WTC11 (cell line): ENCODE data around the gene SELL. TPM values are rescaled to one million over a fixed set of nuclear protein-coding genes. Genes with fewer than 3 reads are reported as not detected.

ENCODE experiments used
- ATAC-seq: fragments of 200-7000 bp; cut with Tn5 transposase; 2 replicates; pipeline ENCODE4 v1.10.0; 2021; ENCODE audit warnings: mild to moderate bottlenecking, moderate library complexity
- CTCF ChIA-PET: fragments of 300-600 bp; sonication (Branson Sonifier 250); formaldehyde crosslinking; loops from one replicate; lab custom pipeline; 2021; ENCODE audit warnings: antibody characterized with exemption; lab: Charles Lee
- POLR2A ChIA-PET: fragments of 350-600 bp; sonication (Branson Sonifier 250); formaldehyde crosslinking; loops from one replicate; lab custom pipeline; 2021; ENCODE audit warnings: antibody characterized with exemption; lab: Charles Lee
- DNase-seq: peaks from one replicate; pipeline ENCODE4 v3.0.0; 2021; ENCODE audit warnings: low spot score
- H3K27ac Mint-ChIP-seq: 2 replicates; pipeline ENCODE4 v1.8.0; 2021; ENCODE audit warnings: mixed read lengths
- H3K27me3 Mint-ChIP-seq: 2 replicates; pipeline ENCODE4 v1.8.0; 2021; ENCODE audit warnings: low read depth, mild to moderate bottlenecking, moderate library complexity, mixed read lengths
- H3K36me3 Mint-ChIP-seq: 2 replicates; pipeline ENCODE4 v1.8.0; 2021; ENCODE audit warnings: mixed read lengths
- H3K4me1 Mint-ChIP-seq: 2 replicates; pipeline ENCODE4 v1.8.0; 2022; ENCODE audit warnings: mixed read lengths
- H3K4me3 Mint-ChIP-seq: 2 replicates; pipeline ENCODE4 v1.8.0; 2021; ENCODE audit warnings: mild to moderate bottlenecking, moderate library complexity, mixed read lengths
- H3K9me3 Mint-ChIP-seq: 2 replicates; pipeline ENCODE4 v1.8.0; 2021; ENCODE audit warnings: mixed read lengths
- CREM ChIP-seq: sonication (generic); formaldehyde crosslinking; IDR thresholded peaks from 2 replicates; pipeline ENCODE4 v1.8.1; 2022; ENCODE audit warnings: mild to moderate bottlenecking, missing genetic modification reagents, moderate library complexity
- ELF4 ChIP-seq: sonication (generic); formaldehyde crosslinking; IDR thresholded peaks from 2 replicates; pipeline ENCODE4 v1.8.1; 2022; ENCODE audit warnings: low read depth, mild to moderate bottlenecking, moderate library complexity, missing genetic modification reagents
- EMX1 ChIP-seq: fragments of 250-450 bp; sonication (Bioruptor Pico); IDR thresholded peaks from 2 replicates; pipeline ENCODE4 v1.8.0; 2021; ENCODE audit warnings: mild to moderate bottlenecking
- ESRRA ChIP-seq: sonication (generic); formaldehyde crosslinking; IDR thresholded peaks from 2 replicates; pipeline ENCODE4 v1.8.1; 2022; ENCODE audit warnings: mild to moderate bottlenecking, missing genetic modification reagents, borderline replicate concordance
- ETV6 ChIP-seq: sonication (generic); formaldehyde crosslinking; IDR thresholded peaks from 2 replicates; pipeline ENCODE4 v1.8.1; 2022; ENCODE audit warnings: mild to moderate bottlenecking, missing genetic modification reagents
- FOXJ3 ChIP-seq: sonication (generic); formaldehyde crosslinking; IDR thresholded peaks from 2 replicates; pipeline ENCODE4 v1.9.0; 2021; ENCODE audit warnings: missing genetic modification reagents, mild to moderate bottlenecking, borderline replicate concordance
- JUN ChIP-seq: sonication (generic); formaldehyde crosslinking; IDR thresholded peaks from 2 replicates; pipeline ENCODE4 v1.8.0; 2023; ENCODE audit warnings: mild to moderate bottlenecking, missing genetic modification reagents
- MXD4 ChIP-seq: fragments of 250-450 bp; sonication (Bioruptor Pico); IDR thresholded peaks from 2 replicates; pipeline ENCODE4 v1.8.0; 2021; ENCODE audit warnings: mild to moderate bottlenecking, moderate library complexity, borderline replicate concordance
- NFYB ChIP-seq: sonication (generic); formaldehyde crosslinking; conservative IDR thresholded peaks from 2 replicates; pipeline ENCODE4 v1.8.0; 2022; ENCODE audit warnings: low read depth, missing genetic modification reagents
- NR3C1 ChIP-seq: sonication (generic); formaldehyde crosslinking; conservative IDR thresholded peaks from 2 replicates; pipeline ENCODE4 v1.8.1; 2023; ENCODE audit warnings: low read depth, mild to moderate bottlenecking, missing genetic modification reagents
- SMAD3 ChIP-seq: sonication (generic); formaldehyde crosslinking; IDR thresholded peaks from 2 replicates; pipeline ENCODE4 v1.8.0; 2022; ENCODE audit warnings: missing genetic modification reagents, mild to moderate bottlenecking, borderline replicate concordance
- SOX15 ChIP-seq: fragments of 250-450 bp; sonication (Bioruptor Pico); IDR thresholded peaks from 2 replicates; pipeline ENCODE4 v1.9.0; 2021; ENCODE audit warnings: mild to moderate bottlenecking
- TCF7 ChIP-seq: sonication (generic); formaldehyde crosslinking; IDR thresholded peaks from 2 replicates; pipeline ENCODE4 v1.8.0; 2022; ENCODE audit warnings: mild to moderate bottlenecking, low read depth, missing genetic modification reagents, moderate library complexity
- TEAD4 ChIP-seq: sonication (generic); formaldehyde crosslinking; IDR thresholded peaks from 2 replicates; pipeline ENCODE4 v1.8.0; 2022; ENCODE audit warnings: mild to moderate bottlenecking, missing genetic modification reagents
- TP53 ChIP-seq: sonication (generic); formaldehyde crosslinking; IDR thresholded peaks from 2 replicates; pipeline ENCODE4 v1.8.1; 2023; ENCODE audit warnings: mild to moderate bottlenecking, missing genetic modification reagents
- ZNF121 ChIP-seq: sonication (generic); formaldehyde crosslinking; IDR thresholded peaks from 2 replicates; pipeline ENCODE4 v1.8.0; 2023; ENCODE audit warnings: missing genetic modification reagents
- ZNF219 ChIP-seq: sonication (generic); formaldehyde crosslinking; IDR thresholded peaks from 2 replicates; pipeline ENCODE4 v1.8.0; 2023; ENCODE audit warnings: missing genetic modification reagents, mild to moderate bottlenecking, borderline replicate concordance
- ZNF416 ChIP-seq: fragments of 250-450 bp; sonication (Bioruptor Pico); IDR thresholded peaks from 2 replicates; pipeline ENCODE4 v1.9.0; 2021; ENCODE audit warnings: mild to moderate bottlenecking, inconsistent platforms
- total RNA-seq: library from RNA; stranded (reverse); gene quantifications from 3 replicates; pipeline ENCODE4 v1.2.3, GENCODE V29; 2021
- TF ChIP-seq, protein P1 (sequence below): fragments of 250-450 bp; sonication (Bioruptor Pico); IDR thresholded peaks from 2 replicates; pipeline ENCODE4 v2.1.2; 2022; ENCODE audit warnings: mild to moderate bottlenecking, moderate library complexity
- TF ChIP-seq, protein P2 (sequence below): sonication (generic); formaldehyde crosslinking; conservative IDR thresholded peaks from 2 replicates; pipeline ENCODE4 v1.8.1; 2022; ENCODE audit warnings: mild to moderate bottlenecking, missing genetic modification reagents
- TF ChIP-seq, protein P3 (sequence below): sonication (generic); formaldehyde crosslinking; IDR thresholded peaks from 2 replicates; pipeline ENCODE4 v1.8.0; 2022; ENCODE audit warnings: mild to moderate bottlenecking, missing genetic modification reagents
- TF ChIP-seq, protein P4 (sequence below): sonication (generic); formaldehyde crosslinking; IDR thresholded peaks from 2 replicates; pipeline ENCODE4 v1.8.1; 2022; ENCODE audit warnings: low read depth, mild to moderate bottlenecking, moderate library complexity, missing genetic modification reagents, borderline replicate concordance
- TF ChIP-seq, protein P5 (sequence below): sonication (generic); formaldehyde crosslinking; IDR thresholded peaks from 2 replicates; pipeline ENCODE4 v1.8.0; 2022; ENCODE audit warnings: mild to moderate bottlenecking, missing genetic modification reagents

The SELL gene
- total RNA-seq, 1 experiment from 2014 or later: 0.26 TPM

DNA sequence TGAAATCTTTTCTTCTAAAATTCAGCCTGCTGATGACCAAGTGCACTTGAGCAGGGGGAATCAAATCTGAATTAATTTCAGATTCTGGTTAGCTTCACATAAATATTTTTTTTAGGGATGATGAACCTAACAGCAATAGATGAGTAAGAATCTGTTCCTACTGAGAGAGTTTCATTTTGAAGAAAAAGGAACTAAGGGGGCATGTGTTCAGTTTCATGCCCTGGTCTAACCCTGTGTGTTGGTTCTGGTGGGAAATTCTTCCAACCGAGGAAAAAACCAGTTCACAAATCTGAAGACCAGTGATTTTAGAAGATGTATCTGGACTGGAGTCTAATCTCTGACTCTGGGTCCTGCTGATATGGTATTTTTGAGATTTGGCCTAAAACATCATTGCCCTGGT is 13.7 kb downstream of the SELL start (continued):
- no peak for TF ChIP-seq TEAD4 (CRISPR knock-in tag)
- TF ChIP-seq ZNF416 (CRISPR knock-in tag): no peak
- TF ChIP-seq FOXJ3 (CRISPR knock-in tag): no peak
- TF ChIP-seq NR3C1 (CRISPR knock-in tag): no peak
- TF ChIP-seq, protein P1, sequence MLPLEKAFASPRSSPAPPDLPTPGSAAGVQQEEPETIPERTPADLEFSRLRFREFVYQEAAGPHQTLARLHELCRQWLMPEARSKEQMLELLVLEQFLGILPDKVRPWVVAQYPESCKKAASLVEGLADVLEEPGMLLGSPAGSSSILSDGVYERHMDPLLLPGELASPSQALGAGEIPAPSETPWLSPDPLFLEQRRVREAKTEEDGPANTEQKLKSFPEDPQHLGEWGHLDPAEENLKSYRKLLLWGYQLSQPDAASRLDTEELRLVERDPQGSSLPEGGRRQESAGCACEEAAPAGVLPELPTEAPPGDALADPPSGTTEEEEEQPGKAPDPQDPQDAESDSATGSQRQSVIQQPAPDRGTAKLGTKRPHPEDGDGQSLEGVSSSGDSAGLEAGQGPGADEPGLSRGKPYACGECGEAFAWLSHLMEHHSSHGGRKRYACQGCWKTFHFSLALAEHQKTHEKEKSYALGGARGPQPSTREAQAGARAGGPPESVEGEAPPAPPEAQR (CRISPR knock-in tag): no peak
- TF ChIP-seq ESRRA (CRISPR knock-in tag): no peak
- TF ChIP-seq TCF7 (CRISPR knock-in tag): no peak
- TF ChIP-seq ETV6 (CRISPR knock-in tag): no peak
- no peak for TF ChIP-seq ZNF121 (CRISPR knock-in tag)
- TF ChIP-seq, protein P2, sequence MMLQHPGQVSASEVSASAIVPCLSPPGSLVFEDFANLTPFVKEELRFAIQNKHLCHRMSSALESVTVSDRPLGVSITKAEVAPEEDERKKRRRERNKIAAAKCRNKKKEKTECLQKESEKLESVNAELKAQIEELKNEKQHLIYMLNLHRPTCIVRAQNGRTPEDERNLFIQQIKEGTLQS (CRISPR knock-in tag): no peak
- no peak for TF ChIP-seq SOX15 (CRISPR knock-in tag)
- TF ChIP-seq, protein P3, sequence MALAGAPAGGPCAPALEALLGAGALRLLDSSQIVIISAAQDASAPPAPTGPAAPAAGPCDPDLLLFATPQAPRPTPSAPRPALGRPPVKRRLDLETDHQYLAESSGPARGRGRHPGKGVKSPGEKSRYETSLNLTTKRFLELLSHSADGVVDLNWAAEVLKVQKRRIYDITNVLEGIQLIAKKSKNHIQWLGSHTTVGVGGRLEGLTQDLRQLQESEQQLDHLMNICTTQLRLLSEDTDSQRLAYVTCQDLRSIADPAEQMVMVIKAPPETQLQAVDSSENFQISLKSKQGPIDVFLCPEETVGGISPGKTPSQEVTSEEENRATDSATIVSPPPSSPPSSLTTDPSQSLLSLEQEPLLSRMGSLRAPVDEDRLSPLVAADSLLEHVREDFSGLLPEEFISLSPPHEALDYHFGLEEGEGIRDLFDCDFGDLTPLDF (CRISPR knock-in tag): no peak

DNA sequence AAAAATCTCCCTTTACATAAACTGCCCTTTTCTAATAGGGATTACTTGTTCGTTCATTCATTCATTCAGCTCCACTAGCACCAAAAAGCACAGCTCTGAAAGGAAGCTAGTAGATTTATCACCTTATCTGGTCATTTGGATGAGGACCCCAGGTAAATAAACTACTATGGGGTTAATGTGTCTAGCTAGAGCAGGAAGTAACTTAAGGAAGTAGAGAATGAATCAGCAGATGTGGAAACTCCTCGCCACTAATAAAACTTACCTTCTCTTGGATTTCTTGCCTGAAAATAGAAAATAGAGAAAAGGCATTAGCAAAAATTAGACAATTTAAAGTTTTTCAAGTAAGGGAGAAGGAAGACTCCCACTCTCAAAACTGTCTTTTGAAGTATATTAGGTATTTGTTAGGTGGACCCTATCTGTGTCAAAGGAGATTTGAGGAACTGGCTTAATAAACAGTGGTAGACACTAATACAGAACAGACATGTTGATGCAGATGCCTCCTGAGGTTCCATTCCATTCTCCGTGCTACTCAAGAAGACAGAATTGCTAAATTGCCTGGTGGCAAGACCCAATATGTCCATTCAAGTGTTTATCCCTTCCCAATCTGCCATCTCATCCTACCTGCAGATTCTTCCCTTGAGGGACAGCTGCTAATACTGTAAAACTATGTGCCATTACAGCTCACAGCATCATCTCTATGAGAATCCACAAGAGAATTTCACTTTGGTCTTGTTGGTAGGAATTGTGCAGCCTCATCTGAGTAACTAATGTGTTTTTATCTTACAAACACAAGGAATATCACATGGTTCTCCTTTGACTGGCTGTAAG is 14.9 kb downstream of the SELL start:
- H3K27ac Mint-ChIP-seq: no peak overlapping the region
- no peaks in the 10 kb centered on the region for H3K36me3 Mint-ChIP-seq
- DNase-seq: no peak
- ATAC-seq: no peak
- H3K27me3 Mint-ChIP-seq: peaks cover 13% of the 10 kb centered on the region
- H3K9me3 Mint-ChIP-seq: no peaks in the 10 kb centered on the region
- CTCF ChIA-PET: interaction anchor here (2.2 kb wide), 1 partner anchor 16 kb away, joined by 6 read pairs; no protein-coding TSS in a partner anchor
- no peak for TF ChIP-seq MXD4
- TF ChIP-seq SMAD3 (CRISPR knock-in tag): no peak
- TF ChIP-seq, protein P4, sequence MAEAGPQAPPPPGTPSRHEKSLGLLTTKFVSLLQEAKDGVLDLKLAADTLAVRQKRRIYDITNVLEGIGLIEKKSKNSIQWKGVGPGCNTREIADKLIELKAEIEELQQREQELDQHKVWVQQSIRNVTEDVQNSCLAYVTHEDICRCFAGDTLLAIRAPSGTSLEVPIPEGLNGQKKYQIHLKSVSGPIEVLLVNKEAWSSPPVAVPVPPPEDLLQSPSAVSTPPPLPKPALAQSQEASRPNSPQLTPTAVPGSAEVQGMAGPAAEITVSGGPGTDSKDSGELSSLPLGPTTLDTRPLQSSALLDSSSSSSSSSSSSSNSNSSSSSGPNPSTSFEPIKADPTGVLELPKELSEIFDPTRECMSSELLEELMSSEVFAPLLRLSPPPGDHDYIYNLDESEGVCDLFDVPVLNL (CRISPR knock-in tag): no peak
- TF ChIP-seq ZNF219 (CRISPR knock-in tag): no peak
- H3K4me1 Mint-ChIP-seq: peaks cover 3% of the 10 kb centered on the region
- no peak overlapping the region for H3K4me3 Mint-ChIP-seq
- POLR2A ChIA-PET: no interaction called here

DNA sequence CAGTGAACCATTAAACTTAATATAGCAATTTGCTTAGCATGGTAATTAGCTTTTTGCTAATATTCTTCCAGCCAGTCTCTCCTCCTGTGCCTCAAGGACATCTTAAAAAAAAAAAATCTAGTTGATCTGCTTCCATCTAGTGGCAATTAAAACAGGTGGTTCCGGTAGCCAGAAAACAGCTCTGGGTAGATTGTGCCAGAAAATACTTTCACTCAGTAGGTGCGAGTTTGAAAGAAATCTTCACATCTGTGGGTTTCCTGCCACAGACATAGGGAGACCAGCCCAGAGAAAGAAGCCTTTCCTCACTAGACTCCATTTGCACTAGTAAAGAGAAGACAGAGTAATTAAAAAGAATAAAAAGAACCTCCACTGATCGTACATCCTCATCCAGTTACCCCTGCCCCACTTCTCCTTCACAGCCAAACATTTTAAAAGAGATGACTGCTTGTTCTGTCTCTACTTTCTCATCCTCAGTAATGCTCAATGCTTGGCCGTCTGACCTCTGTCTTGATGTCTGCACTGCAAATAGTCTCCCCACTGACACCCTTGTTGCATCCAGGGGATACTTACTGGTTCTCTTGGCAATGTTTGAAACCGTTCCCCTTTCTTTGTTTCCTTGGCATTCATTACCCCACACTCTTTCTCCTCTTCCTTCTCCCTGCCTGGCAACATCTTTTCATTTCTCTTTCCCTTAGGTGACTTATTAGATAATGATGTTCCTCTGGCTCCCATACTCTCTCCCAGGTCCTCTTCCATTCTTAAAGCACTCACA is 16.9 kb downstream of the SELL start:
- H3K36me3 Mint-ChIP-seq: no peaks in the 10 kb centered on the region
- peaks cover 23% of the 10 kb centered on the region for H3K4me1 Mint-ChIP-seq
- TF ChIP-seq ELF4: no peak
- TF ChIP-seq JUN (CRISPR knock-in tag): no peak
- TF ChIP-seq TP53 (CRISPR knock-in tag): no peak
- TF ChIP-seq CREM (CRISPR knock-in tag): no peak
- no peak for TF ChIP-seq ZNF416 (CRISPR knock-in tag)
- TF ChIP-seq ZNF219 (CRISPR knock-in tag): no peak
- TF ChIP-seq, protein P2 (CRISPR knock-in tag): no peak
- TF ChIP-seq, protein P5, sequence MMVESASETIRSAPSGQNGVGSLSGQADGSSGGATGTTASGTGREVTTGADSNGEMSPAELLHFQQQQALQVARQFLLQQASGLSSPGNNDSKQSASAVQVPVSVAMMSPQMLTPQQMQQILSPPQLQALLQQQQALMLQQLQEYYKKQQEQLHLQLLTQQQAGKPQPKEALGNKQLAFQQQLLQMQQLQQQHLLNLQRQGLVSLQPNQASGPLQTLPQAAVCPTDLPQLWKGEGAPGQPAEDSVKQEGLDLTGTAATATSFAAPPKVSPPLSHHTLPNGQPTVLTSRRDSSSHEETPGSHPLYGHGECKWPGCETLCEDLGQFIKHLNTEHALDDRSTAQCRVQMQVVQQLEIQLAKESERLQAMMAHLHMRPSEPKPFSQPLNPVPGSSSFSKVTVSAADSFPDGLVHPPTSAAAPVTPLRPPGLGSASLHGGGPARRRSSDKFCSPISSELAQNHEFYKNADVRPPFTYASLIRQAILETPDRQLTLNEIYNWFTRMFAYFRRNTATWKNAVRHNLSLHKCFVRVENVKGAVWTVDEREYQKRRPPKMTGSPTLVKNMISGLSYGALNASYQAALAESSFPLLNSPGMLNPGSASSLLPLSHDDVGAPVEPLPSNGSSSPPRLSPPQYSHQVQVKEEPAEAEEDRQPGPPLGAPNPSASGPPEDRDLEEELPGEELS (CRISPR knock-in tag): no peak
- TF ChIP-seq EMX1 (CRISPR knock-in tag): no peak
- no peak for TF ChIP-seq NFYB (CRISPR knock-in tag)
- no peak for TF ChIP-seq FOXJ3 (CRISPR knock-in tag)
- peaks cover 10% of the 10 kb centered on the region for H3K27me3 Mint-ChIP-seq
- ChIA-PET CTCF (interaction anchor here (0.5 to 1.3 kb wide), 5 partner anchors 18 to 346 kb away, joined by 3 to 8 read pairs (median 4); partner anchors contain the start of gene F5), POLR2A (interaction anchor here (0.6 kb wide), 1 partner anchor 244 kb away, joined by 3 read pairs; no protein-coding TSS in a partner anchor)
- no peak for DNase-seq
- no peak overlapping the region for H3K27ac Mint-ChIP-seq
- H3K9me3 Mint-ChIP-seq: no peaks in the 10 kb centered on the region
- H3K4me3 Mint-ChIP-seq: no peak overlapping the region
- ATAC-seq: no peak
